Heart left ventricle (tissue), 16 donors: ENCODE results near the gene SRPK2. TPM values are rescaled to one million over a fixed set of nuclear protein-coding genes. Genes with fewer than 3 reads are reported as not detected.
A peak's percentile ranks its signal among the peaks of the same experiment; 100 is the strongest.
"Not testable (repeated sequence)": the region's sequence is repeated elsewhere in the genome, so short reads cannot be mapped to it uniquely, and the experiment has no call there.

Experiments used
- ATAC-seq, 4 donors: fragments of 200-7000 bp; cut with Tn5 transposase; one replicate each; pipeline ENCODE4 v1.9.1; 2020 to 2022; ENCODE audit warnings: moderate library complexity in 4 of 4, mild to moderate bottlenecking in 3 of 4, moderate number of reproducible peaks in 1 of 4
- DNase-seq, 5 donors: peaks; one replicate each; pipeline ENCODE4 v3.0.0-alpha.2; 2020
- H3K27ac ChIP-seq, 12 donors: fragments of 200-600 bp; sonication (generic) in 4 of 12; one replicate each; pipeline versions ENCODE4 v1.5.0 to v1.8.0; 2016 to 2022; ENCODE audit warnings: mild to moderate bottlenecking in 2 of 12
- H3K27me3 ChIP-seq, 9 donors: fragments of 200-600 bp; sonication (generic) in 2 of 9; one replicate each; pipeline versions ENCODE4 v1.5.1 to v1.8.0; 2016 to 2022; ENCODE audit warnings: mild to moderate bottlenecking in 3 of 9
- H3K36me3 ChIP-seq, 9 donors: fragments of 200-600 bp; sonication (generic) in 2 of 9; one replicate each; pipeline versions ENCODE4 v1.5.0 to v1.8.0; 2018 to 2022; ENCODE audit warnings: mild to moderate bottlenecking in 2 of 9
- H3K4me1 ChIP-seq, 12 donors: fragments of 200-600 bp; sonication (generic) in 4 of 12; one replicate each; pipeline versions ENCODE4 v1.5.0 to v1.8.0; 2016 to 2022; ENCODE audit warnings: mild to moderate bottlenecking in 3 of 12
- H3K4me3 ChIP-seq, 12 donors: fragments of 200-600 bp; sonication (generic) in 4 of 12; one replicate each; pipeline versions ENCODE4 v1.5.0 to v1.8.0; 2017 to 2022; ENCODE audit warnings: mild to moderate bottlenecking in 9 of 12, moderate library complexity in 4 of 12
- H3K9me3 ChIP-seq, 12 donors: fragments of 200-600 bp; sonication (generic) in 4 of 12; one replicate each; pipeline versions ENCODE4 v1.5.0 to v1.8.0; 2016 to 2022; ENCODE audit warnings: mild to moderate bottlenecking in 1 of 12
- POLR2A ChIP-seq, 2 donors: fragments of 450-650 bp; IDR thresholded peaks; one replicate each; pipeline ENCODE4 v1.6.1; 2017; ENCODE audit warnings: antibody characterized with exemption in 2 of 2, mild to moderate bottlenecking in 2 of 2, moderate library complexity in 2 of 2
- WGBS, 4 donors: extraction: QIAGEN DNeasy Blood & Tissue Kit in 2 of 4; methylation state at CpG; one replicate each; pipeline versions ENCODE4 v1.1.5 to v1.1.7; 2013 to 2018; 5-methylcytosine and 5-hydroxymethylcytosine counted together
- intact Hi-C, 10 donors: fragments of 100-400 bp; cut with DNase I; formaldehyde crosslinking; loops; one replicate each; pipeline versions ENCODE4 v1.11.1 to v1.14.2; 2022
- polyA plus RNA-seq, 2 donors: library from polyadenylated mRNA; stranded (reverse); fragments of 200-250 nt; gene quantifications; one replicate each; pipeline ENCODE4 v1.2.3, GENCODE V29; 2013
- total RNA-seq, 9 donors: library from RNA; depleted of rRNA in 2 of 9; stranded (reverse); fragments of >200 nt in 2 of 9; fragmentation: NEBNext Ultra II Directional in 3 of 9; extraction: Animal tissue kit (Norgen Biotek cat#: 25700) in 3 of 9; gene quantifications; one replicate each; pipeline versions ENCODE4 v1.1.0 to v1.2.4, GENCODE V29; 2016 to 2023
- TF ChIP-seq, protein P1 (sequence below), 12 donors: fragments of 200-600 bp; sonication (generic) in 4 of 12; IDR thresholded peaks; one replicate each; pipeline versions ENCODE4 v1.5.0 to v1.8.0; 2018 to 2022; ENCODE audit warnings: antibody characterized with exemption in 12 of 12, mild to moderate bottlenecking in 5 of 12
- donor health status: ischemic (EF 13 %, LVEDD 7.1; RV severe dilation, severe dysfunction).
- donor health status: healthy with polysubstance abuse.
- donor health status: DM: no; HTN: yes; CAD: no.
- donor health status: DM: no; HTN: no; CAD: no.
- donor health status: ischemic (EF 25% LVEDD 6.9; RV normal size, moderate dysfunction).
- donor health status: ischemic (EF 25% LVEDD 5.7; RV mildly dilated, moderate dysfunction).
- donor health status: healthy.
- donor health status: DM: yes; HTN: yes; CAD: no.
- donor health status: ischemic (EF 35%, LVEDD 5.7; RV mildly dilated, moderate dysfunction).
- donor health status: nonischemic (EF 11% LVEDD 7.7; RV severe dilation, severe dysfunction).
- donor health status: DM: yes; HTN: yes; CAD: no.
- donor health status: PGD.
- donor health status: ischemic (EF 29% LVEDD 5.4; RV normal size, mild dysfunction).
- donor health status: nonischemic (EF 23%, LVEDD 6.1; RV moderate dilation, normal function).

The SRPK2 gene
- total and polyA plus RNA-seq, 11 donors: 8.6 to 42.4 (median 33.5) TPM

- H3K4me3 ChIP-seq: peak overlapping the region in 1 of 12 donors; percentile 21
- peak overlapping the region in 11 of 12 donors; percentile 1 to 85 (median 53) for H3K27ac ChIP-seq
- H3K27me3 ChIP-seq: no peaks in the 10 kb centered on the region
- H3K9me3 ChIP-seq: no peaks in the 10 kb centered on the region
- DNase-seq (peak; percentile 74 to 88 (median 80)), ATAC-seq (peak; percentile 87 to 93 (median 90))
- TF ChIP-seq POLR2A (IDR thresholded peaks at IDR 0.05): no peak
- TF ChIP-seq, protein P1, sequence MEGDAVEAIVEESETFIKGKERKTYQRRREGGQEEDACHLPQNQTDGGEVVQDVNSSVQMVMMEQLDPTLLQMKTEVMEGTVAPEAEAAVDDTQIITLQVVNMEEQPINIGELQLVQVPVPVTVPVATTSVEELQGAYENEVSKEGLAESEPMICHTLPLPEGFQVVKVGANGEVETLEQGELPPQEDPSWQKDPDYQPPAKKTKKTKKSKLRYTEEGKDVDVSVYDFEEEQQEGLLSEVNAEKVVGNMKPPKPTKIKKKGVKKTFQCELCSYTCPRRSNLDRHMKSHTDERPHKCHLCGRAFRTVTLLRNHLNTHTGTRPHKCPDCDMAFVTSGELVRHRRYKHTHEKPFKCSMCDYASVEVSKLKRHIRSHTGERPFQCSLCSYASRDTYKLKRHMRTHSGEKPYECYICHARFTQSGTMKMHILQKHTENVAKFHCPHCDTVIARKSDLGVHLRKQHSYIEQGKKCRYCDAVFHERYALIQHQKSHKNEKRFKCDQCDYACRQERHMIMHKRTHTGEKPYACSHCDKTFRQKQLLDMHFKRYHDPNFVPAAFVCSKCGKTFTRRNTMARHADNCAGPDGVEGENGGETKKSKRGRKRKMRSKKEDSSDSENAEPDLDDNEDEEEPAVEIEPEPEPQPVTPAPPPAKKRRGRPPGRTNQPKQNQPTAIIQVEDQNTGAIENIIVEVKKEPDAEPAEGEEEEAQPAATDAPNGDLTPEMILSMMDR (IDR thresholded peaks at IDR 0.05): no peak
- H3K4me1 ChIP-seq: peaks cover 7 to 65% (median 32%) of the 10 kb centered on the region in 12 donors
- intact Hi-C loops: no loop called here
- H3K36me3 ChIP-seq: no peaks in the 10 kb centered on the region
- WGBS, 4 donors: 19 to 37% (median 25%) methylated on average over 3 of the region's 3 CpGs
These were observed 36.6 kb downstream of the SRPK2 start for GRCh38 chr7:105352018-105352612.

GRCh38 chr7:105350906-105351305 is 37.8 kb downstream of the SRPK2 start:
- ATAC-seq: no peak
- H3K4me1 ChIP-seq: peaks cover 11 to 77% (median 39%) of the 10 kb centered on the region in 12 donors
- TF ChIP-seq POLR2A (IDR thresholded peaks at IDR 0.05): no peak
- TF ChIP-seq, protein P1 (IDR thresholded peaks at IDR 0.05): no peak
- no peaks in the 10 kb centered on the region for H3K36me3 ChIP-seq
- H3K9me3 ChIP-seq: no peaks in the 10 kb centered on the region
- DNase-seq: no peak
- no peaks in the 10 kb centered on the region for H3K27me3 ChIP-seq
- H3K4me3 ChIP-seq: no peak overlapping the region
- 85 to 94% (median 91%) methylated on average over 7 of the region's 7 CpGs for WGBS, 4 donors
- intact Hi-C loops: no loop called here
- peak overlapping the region in 2 of 12 donors; percentile 54 to 85 for H3K27ac ChIP-seq

GRCh38 chr7:105348177-105348576 is 40.5 kb downstream of the SRPK2 start:
- intact Hi-C loops, ATAC-seq, H3K4me3 ChIP-seq, H3K36me3 ChIP-seq, DNase-seq, H3K9me3 ChIP-seq, H3K27ac ChIP-seq, H3K27me3 ChIP-seq: not testable (repeated sequence)
- peaks cover 8 to 59% (median 31%) of the 10 kb centered on the region in 12 donors for H3K4me1 ChIP-seq
- 92 to 98% (median 97%) methylated on average over 11 of the region's 11 CpGs for WGBS, 4 donors

DNA sequence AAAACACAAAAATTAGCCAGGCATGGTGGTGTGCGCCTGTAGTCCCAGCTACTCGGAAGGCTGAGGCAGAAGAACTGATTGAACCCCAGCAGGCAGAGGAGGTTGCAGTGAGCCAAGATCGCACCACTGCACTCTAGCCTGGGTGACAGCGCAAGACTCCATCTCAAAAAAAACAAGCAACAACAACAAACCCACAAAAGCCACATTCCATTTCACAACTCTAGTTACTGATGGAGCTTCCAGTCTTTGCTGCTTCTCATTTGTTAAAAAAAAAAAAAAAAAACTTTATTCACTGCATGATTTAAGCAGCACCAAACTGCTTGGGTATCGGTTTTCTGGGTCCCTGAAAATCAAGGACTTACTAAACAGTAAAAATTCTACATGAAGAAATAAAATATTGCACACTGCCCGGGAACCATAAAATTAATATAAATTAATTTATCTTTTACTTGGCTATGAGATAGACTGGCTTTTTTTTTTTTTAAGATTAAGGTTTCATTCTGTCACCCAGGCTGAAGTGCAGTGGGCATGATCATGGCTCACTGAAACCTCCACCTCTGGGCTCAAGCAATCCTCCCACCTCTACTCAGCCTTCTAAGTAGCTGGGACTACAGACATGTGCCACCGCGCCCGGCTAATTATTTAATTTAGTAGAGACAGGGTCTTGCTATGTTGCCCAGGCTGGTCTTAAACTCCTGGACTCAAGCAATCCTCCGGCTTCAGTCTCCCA is 42.0 kb downstream of the SRPK2 start:
- Histone ChIP-seq H3K27me3 (no peaks in the 10 kb centered on the region), H3K36me3 (no peaks in the 10 kb centered on the region), H3K9me3 (no peaks in the 10 kb centered on the region), H3K4me1 (peaks cover 0 to 45% (median 18%) of the 10 kb centered on the region in 12 donors), H3K27ac (no peak overlapping the region), H3K4me3 (no peak overlapping the region)
- intact Hi-C loops: no loop called here
- TF ChIP-seq, protein P1 (IDR thresholded peaks at IDR 0.05): no peak
- TF ChIP-seq POLR2A (IDR thresholded peaks at IDR 0.05): no peak
- peak in 3 of 4 donors; percentile 11 to 22 (median 15) for ATAC-seq
- WGBS, 4 donors: 92 to 96% (median 95%) methylated on average over 10 of the region's 10 CpGs
- DNase-seq: no peak
